HG02642 (cell line): ENCODE results near the gene SNTG2.

ENCODE experiments used
- ATAC-seq: cut with Tn5 transposase; IDR thresholded peaks from one replicate; pipeline ENCODE4 v1.9.1; 2021; ENCODE audit warnings: mild to moderate bottlenecking; ENCODE audit not compliant: unreplicated experiment, poor library complexity

SNTG2 gene

DNA sequence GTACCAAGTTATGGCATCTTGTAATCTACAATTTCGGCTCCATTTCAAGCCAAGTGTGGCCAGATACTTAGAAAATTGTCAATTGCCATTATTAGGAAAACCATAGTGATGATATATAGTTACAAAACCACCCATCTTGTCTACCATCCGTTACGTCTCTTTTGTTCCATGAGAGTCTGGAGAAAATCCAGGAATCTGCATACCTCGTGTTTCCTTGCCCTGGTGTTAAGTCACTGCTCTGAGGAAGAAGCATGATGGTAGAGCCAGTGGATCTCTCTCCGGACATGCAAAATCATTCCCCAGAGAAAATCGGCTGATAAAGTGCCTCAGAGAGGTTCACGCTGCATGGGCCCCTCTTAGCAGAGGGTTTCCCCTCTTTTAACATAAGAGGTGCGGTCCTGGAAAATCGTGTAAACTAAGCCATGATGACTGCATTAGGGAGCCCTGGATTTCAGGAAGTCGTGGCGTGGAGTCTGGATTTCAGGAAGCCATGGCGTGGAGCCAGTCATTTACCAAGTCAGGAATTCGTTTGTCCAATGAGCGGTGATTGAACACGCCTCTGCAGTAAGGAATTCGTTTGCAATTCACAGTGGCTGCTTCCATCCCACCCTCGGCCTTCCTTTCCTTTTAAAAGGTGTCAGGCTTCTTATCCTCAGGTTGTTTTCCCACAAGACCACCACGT is 304.2 kb downstream of the SNTG2 start:
- ATAC-seq: no peak

DNA sequence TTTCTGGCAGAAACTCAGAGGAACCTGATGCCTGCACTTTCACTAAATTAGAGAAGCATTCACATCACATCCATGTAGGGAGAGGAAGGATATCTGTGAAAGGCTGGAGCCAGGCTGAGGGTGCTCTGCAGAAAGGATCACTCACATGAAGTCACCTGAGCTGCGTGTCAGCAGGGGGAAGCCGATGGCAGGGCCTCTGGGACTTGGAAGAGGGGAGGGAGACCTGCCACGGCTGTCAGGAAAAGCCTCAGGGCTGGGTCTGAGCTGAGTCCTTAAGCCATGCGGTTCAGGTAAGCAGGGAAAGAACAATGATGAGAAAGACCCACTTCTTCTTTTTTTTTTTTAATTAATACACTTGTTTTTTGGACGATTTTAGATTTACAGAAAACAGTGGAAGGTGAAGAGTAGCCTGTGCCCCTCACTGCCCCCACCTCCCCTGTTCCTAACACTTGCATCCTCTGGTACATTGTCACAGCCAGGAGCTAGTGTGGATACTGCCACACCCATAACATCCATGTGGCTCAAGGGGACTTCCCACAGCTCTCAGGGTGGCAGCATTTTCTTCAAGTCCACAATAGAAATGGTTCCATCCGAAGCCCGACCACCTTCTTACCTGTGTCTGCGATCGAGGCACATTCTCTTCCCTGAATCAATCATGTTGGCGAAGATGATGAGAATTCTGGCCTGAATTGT is 306.1 kb downstream of the SNTG2 start:
- no peak for ATAC-seq

DNA sequence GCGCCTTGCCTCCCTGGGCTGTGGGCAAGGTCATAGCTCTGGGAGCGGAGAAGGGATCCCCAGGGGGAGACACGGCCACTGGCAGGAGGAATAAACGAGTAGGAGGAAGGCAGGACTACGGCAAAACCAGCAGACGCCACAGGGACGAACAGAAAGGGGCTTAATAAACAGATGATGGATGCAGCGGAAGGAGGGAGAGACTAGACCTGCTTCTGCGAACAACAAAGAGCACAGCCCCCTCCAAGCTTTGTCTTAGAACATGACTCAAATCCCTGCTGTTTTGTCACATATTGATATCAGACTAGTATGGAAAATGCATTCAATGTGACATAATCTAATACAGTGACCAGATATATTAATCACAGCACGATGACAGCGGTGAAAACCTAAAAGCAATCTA is 306.7 kb downstream of the SNTG2 start:
- ATAC-seq: no peak

DNA sequence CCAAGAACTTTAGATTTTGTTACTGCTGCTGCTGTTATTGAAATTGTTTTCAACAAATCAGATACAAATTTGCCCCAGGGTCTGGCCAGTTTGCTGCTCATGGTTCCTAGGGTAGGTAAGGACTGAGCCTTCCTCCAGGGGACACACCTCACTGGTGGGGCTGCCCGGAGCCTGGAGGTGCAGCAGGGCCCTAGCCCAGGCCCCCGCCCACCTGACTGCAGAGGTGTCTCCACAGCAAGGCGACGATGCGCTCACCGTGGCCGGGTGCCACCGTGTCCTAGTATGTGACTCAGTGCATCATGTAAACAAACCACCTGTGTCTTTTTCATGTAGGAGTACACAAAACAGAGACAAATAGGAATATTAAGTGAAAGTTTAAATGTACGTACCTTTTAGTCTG is 309.1 kb downstream of the SNTG2 start:
- no peak for ATAC-seq

DNA sequence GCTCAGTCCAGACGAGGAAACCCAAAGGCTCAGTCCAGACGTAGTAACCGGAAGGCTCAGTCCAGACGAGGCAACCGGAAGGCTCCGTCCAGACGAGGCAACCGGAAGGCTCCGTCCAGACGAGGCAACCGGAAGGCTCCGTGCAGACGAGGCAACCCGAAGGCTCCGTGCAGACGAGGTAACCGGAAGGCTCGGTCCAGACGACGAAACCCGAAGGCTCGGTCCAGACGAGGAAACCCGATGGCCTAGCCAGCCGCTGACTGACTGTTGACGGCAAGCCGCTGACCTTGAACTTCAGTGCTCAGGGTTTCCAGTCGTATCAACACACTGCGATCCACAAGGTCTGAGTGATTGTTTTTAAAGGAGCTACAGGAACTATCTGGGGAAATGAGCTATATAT is 312.0 kb downstream of the SNTG2 start:
- no peak for ATAC-seq

DNA sequence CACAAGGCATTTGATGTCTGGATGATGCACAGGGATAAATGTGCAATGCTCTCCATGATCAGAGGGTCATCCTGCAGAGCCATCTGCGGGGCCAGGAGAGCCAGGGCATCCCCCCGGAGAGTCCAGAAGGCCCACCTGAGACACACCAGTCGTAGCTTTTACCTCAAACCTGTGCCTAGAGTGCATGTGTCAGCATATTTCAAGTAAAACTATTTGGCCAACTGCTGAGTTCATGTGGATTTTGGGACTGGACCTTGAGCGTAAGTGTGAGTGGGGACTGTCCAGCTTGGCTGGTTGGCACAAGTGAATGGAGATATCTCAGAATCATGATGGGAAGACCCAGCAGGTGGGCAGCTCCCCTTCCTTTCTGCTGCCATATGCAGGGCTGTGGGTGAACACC is 314.8 kb downstream of the SNTG2 start:
- no peak for ATAC-seq

DNA sequence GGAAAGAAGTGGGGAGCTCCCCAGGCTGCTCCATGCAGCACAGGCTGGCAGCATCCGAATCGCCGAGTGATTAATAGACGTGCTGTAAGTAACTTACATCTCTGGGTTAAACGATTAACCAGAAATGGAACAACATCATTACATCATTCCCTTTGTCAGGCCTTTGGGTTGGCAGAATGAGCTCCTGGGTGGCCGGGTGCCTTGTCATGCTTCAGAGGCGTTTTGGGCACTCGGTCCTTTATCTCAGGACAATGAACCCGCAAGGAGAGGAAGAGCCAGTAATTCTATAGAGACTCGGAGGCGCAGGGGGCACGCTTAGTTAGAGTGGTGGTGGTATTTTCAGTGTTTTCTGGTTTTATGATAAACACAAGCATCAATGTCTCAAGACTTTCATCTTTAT is 315.7 kb downstream of the SNTG2 start:
- no peak for ATAC-seq

DNA sequence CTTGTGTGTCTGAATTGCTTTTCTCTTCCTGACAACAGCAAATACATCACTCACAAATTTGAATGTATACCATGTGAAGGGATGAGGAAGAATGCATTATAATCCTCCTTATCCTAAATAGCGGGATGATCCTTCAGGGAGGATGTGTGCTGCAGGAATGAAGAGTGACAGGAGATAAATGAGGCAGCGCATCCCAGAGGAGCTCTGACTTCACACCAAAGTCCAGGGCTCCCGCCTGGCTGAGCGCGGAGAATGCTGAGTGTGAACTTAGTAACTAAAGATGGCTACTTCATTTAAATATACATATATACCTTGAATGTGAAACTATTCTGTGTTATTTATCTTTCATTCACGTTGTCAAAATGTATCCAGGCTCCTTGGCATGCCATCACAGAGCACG is 317.4 kb downstream of the SNTG2 start:
- no peak for ATAC-seq

DNA sequence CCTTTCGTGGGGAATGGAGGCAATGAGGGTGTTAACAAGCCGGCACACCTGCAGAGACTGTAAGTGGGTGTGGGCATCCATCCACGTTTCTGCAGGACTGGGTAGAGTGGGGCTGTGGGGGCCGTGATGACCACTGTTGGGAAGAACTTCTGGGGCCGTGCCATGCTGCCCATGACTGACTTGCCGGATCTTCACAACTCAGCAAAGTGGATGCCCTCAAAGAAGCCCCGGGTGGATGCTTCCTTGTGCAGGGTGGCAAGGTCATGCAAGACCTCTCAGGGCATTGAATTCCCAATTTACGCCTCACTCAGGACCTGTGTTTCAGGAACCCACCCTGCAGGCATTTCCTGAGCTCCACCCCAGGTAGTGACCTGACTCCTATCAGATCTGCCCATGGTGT is 319.2 kb downstream of the SNTG2 start:
- ATAC-seq: no peak

DNA sequence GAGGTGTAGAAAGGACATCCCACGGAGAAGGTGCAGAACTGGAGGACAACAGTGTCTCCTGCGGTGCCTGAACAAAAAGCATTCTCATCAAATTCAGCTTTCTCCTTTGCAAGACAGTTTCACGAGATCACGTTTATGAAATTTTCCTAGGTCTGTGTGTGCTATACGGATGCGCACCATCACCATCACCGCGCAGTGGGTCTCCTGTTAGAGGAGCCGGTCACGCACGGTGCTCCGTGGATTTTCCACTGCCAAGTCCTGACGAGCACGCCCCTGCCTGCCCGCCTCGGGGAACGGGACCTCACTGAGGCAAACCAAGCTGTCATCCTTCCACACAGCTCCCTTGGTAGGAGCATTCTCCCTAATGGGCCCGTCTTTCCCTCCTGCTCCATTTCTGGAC is 322.2 kb downstream of the SNTG2 start:
- no peak for ATAC-seq

DNA sequence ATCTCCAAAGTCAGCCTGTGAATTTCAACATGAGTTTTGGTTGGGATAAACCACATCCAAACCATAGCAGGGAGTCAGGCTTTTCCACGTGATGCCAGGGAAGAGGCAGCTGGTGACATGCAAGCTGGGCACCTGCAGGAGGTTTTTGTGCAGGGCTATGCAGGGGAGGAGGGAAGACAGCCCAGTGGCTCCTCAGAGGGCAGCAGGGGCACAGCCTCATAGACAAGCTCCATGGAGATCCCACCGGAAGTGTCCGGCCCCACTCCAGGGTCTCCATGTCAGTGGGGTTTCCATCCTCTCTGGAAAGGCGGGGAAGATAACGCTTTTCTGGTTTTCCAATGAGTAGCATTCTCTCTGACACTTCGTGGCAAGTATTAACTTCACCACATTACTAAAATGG is 327.0 kb downstream of the SNTG2 start:
- no peak for ATAC-seq

DNA sequence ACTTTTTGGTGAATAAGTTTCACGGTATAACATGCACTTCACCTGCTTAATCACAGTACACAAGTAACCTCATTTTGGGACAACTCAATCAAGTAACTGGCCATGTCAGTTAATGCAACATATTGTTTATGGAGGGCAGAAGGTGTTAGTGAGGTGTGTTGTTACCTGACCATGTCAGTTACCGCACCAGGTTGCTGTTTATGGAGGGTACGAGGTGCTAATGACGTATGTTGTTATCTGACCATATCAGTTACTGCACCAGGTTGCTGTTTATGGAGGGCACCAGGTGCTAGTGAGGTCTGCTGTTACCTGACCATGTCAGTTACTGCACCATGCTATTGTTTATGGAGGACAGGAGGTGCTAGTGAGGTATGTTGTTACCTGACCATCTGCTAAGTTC is 327.5 kb downstream of the SNTG2 start:
- ATAC-seq: no peak

DNA sequence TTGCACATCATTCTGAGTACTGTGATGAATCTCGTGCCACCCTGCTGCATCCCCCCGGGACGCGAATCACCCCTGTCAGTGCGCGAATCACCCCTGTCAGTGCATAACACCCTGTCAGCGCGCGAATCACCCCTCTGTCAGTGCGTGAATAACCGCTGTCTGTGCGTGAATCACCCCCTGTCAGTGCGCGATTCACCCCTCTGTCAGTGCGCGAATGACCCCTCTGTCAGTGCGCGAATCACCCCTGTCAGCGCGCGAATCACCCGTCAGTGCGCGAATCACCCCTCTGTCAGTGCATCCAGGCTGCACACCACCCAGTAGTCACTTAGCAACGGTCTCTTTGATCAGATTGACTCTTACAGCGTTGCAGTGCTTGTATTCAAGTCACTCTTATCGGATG is 328.2 kb downstream of the SNTG2 start:
- ATAC-seq: no peak

DNA sequence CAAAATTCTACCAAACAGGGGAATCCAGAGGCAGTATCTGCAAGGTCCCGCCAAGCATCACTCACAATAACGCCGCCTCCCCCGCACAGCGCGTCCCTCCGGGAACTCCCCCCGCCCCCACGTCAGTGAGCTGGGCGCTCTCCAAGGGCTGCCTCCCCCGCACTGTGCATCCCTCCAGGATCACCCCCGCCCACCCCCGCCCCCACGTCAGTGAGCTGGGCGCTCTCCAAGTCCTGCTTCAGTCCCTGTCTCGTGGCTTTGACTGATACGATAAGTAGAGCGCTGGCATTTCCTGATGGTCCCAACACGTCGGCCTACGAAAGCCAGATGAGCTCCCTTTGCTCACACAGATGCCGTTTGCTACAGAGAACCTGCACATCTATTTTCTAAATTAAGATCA is 331.9 kb downstream of the SNTG2 start:
- no peak for ATAC-seq

DNA sequence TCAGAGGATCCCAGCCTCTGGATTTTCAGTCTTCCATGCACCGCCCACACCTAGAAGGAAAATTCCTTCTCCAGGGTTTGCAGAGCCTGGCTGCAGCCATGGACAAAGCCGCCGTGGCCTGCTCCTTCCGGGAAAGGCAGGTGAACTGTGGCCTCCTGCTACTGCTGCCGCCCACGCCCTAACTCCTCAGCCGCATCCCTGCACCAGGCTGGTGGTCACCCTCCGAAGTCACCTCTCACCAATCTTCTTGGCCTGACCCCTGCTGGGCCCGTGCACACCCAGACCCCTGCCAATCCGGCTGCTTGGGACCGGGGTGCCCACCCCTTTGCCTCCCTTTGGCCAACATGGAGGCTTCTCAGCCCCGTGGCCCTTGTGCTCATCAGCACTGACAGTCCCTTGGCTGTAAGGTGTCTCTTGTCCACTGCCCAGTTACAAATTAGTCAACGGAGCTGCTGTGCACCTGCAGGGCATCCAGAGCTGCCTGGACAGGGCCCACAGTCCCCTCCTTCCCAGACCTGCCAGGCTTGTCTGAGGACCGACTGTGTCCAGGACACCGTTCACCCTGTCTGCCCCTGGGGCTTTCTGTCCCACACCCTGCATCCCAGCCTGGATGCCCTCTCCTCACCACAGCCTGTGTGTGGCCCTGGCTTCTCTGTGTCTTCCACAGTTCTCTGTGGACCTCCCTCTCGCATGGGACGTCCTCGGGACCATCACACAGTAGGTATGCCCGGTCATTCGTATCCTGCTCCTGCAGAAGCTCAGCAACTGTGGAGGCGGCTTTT is 332.6 kb downstream of the SNTG2 start:
- ATAC-seq: no peak

DNA sequence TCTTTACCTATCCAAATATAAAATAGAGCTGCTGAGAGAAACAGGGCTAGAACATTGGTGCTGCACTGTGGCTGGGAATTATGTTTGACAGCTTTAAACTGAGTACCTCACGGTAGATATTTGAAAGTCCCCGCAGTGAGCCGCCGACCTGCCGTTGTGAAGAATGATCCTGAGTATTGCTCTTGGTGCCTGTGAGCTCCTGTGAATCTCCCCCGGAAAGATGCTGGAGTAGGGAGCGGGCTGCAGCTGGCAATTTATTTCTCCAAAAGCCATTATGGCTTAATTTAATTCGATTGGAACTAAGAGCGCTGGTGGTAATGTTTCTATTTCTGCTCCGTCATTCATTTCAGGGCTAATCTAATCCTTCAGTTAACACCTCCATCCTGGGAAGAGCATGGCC is 333.2 kb downstream of the SNTG2 start:
- ATAC-seq: no peak

DNA sequence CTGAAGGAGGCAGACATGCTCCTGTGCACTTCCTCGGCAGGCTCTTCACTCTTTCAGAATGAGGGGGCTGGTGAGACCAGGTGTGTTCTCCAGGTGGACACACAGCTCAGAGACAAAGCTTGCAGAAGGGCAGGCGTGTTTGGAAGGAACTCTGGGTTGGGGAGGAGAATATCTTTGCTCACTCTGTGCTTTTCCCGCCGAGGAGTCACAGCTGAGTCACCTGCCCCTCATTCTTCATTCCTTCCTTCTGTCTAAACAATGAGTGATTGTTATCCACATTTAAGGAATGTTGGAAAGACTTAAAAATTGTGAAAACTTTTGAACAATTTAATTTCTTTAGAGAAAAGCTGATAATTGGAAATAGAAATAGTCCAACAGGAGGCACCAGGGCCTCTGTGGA is 336.3 kb downstream of the SNTG2 start:
- ATAC-seq: no peak

DNA sequence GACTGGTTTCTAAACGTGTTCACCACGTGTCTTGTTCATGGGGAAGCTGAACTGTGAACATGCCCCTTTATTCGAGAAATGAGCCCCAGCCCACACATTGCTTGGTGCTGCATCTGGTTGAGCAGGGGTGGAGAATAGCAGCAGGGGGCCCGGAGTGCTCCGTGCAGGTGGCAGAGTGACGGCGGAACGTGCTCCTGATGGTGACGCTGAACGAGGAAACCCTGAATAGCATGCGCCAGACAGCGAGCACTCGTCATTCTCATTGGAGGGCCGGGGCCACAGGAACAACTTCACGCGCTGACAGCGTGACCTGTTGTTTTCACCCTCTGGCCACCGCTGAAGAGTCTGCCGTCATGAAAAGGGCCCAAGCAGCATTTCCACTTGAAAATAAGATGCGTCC is 336.8 kb downstream of the SNTG2 start:
- ATAC-seq: no peak

DNA sequence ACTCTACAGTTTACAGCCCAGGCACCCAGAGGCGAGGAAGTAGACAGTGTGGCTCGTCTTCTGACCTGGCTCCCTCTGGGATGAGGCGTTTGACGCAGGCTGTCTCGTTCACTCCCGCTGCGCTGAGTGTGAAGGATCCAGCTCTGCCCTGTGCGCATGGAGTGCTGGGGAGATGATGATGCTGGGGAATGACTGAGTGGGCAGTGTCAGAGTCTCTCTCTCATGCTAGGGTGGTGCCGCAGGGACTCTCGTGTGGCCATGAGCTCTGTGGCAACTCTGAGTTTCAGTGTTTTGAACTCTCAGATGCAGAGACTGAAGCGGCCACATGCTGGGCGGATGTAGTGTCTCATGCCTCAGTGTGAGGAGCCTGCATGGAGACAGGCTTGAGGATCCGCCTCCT is 344.3 kb downstream of the SNTG2 start:
- no peak for ATAC-seq

DNA sequence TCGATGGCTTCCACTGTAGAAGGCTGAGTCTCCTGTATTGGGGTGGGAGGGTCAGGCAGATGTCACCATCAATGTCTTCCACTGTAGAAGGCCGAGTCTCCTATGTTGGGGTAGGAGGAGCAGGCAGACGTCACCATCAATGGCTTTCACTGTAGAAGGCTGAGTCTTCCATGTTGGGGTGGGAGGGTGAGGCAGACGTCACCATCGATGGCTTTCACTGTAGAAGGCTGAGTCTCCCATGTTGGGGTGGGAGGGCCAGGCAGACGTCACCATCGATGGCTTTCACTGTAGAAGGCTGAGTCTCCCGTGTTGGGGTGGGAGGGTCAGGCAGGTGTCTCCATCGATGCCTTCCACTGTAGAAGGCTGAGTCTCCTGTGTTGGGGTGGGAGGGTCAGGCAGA is 345.1 kb downstream of the SNTG2 start:
- no peak for ATAC-seq

DNA sequence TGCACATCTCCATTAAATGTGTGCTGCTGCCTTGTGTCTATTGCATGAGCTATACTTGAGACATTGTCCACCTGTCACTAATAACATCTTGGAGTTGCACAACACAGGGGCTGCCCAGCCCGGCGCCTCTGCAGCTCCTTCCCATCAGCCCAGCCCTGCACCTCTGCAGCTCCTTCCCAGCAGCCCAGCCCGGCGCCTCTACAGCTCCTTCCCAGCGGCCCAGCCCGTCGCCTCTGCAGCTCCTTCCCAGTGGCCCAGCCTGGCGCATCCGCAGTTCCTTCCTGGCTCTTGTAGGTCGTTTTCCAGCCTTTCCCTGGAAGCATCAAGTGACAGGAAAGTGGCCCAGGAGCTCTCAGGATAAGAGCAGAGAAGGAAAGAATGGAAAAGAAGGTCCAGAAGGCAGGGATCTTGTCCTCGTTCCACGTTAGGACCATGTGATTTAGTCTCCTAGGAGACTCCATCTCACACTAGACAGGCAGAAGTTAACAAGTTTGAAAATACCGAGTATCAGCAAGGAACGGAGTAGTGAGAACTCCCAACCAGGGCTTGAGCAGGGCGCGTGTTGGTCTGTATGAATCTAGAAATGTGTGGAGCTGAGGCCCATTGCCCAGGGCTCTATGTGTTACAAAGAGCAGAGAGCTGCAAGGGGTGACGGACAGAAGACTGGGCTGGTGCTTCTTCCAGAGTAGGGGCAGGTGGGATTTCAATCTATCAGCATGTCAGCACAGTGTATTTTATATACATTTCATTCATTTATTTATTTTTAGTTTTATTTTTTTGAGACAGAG is 346.9 kb downstream of the SNTG2 start:
- ATAC-seq: no peak
